Smooth muscle cell (in vitro differentiated cells): Measurements from ENCODE around the gene CACHD1. TPM values are rescaled to one million over a fixed set of nuclear protein-coding genes. Genes with fewer than 3 reads are reported as not detected.

Experiments used
- DNase-seq: peaks from one replicate; lab custom pipeline; 2025; ENCODE audit not compliant: unreplicated experiment; lab: John Stamatoyannopoulos, UW
- H2AFZ ChIP-seq: fragments of 200-600 bp; sonication (generic); 2 replicates; pipeline ENCODE4 v1.6.0; 2016; ENCODE audit warnings: antibody characterized with exemption, low read depth, mild to moderate bottlenecking
- H3F3A ChIP-seq: fragments of 200-600 bp; sonication (generic); 2 replicates; pipeline ENCODE4 v1.6.0; 2017; ENCODE audit warnings: antibody characterized with exemption, low read depth
- H3K27ac ChIP-seq: fragments of 200-600 bp; sonication (generic); 2 replicates; pipeline ENCODE4 v1.5.1; 2016; ENCODE audit warnings: low read depth, mild to moderate bottlenecking
- H3K27me3 ChIP-seq: fragments of 200-600 bp; sonication (generic); 2 replicates; pipeline ENCODE4 v1.6.1; 2016; ENCODE audit warnings: low read depth, mild to moderate bottlenecking
- H3K36me3 ChIP-seq: fragments of 200-600 bp; sonication (generic); 2 replicates; pipeline ENCODE4 v1.5.1; 2016; ENCODE audit warnings: low read depth
- H3K4me1 ChIP-seq: fragments of 200-600 bp; sonication (generic); 2 replicates; pipeline ENCODE4 v1.5.1; 2016; ENCODE audit warnings: low read depth
- H3K4me2 ChIP-seq: fragments of 200-600 bp; sonication (generic); 2 replicates; pipeline ENCODE4 v1.6.0; 2016; ENCODE audit warnings: mild to moderate bottlenecking
- H3K4me3 ChIP-seq: fragments of 200-600 bp; sonication (generic); 2 replicates; pipeline ENCODE4 v1.5.1; 2016; ENCODE audit warnings: mild to moderate bottlenecking
- H3K79me2 ChIP-seq: fragments of 200-600 bp; sonication (generic); 2 replicates; pipeline ENCODE4 v1.6.0; 2016; ENCODE audit warnings: low read depth, mild to moderate bottlenecking
- H3K9ac ChIP-seq: fragments of 200-600 bp; sonication (generic); 2 replicates; pipeline ENCODE4 v1.6.0; 2016; ENCODE audit warnings: low read depth
- H3K9me3 ChIP-seq: fragments of 200-600 bp; sonication (generic); replicated peaks from 2 replicates; pipeline ENCODE4 v1.5.1; 2016; ENCODE audit warnings: low read depth
- H4K20me1 ChIP-seq: fragments of 200-600 bp; sonication (generic); 2 replicates; pipeline ENCODE4 v1.6.0; 2016; ENCODE audit warnings: low read depth
- CTCF ChIP-seq: fragments of 200-600 bp; sonication (generic); IDR thresholded peaks from 2 replicates; pipeline ENCODE4 v1.5.1; 2017; ENCODE audit warnings: borderline replicate concordance, mild to moderate bottlenecking, antibody characterized with exemption; ENCODE audit not compliant: insufficient read depth, poor library complexity, severe bottlenecking
- WGBS: methylation state at CpG from one replicate; pipeline ENCODE4 v1.1.7; 2016; ENCODE audit warnings: low lambda C conversion rate; 5-methylcytosine and 5-hydroxymethylcytosine counted together
- polyA plus RNA-seq: library from polyadenylated mRNA; unstranded; fragments of >200 nt; fragmentation: Nextera tagmentation; extraction: Ambion mirVana; gene quantifications from 2 replicates; pipeline ENCODE4 v1.2.1, GENCODE V29; 2016
- total RNA-seq: library from RNA; depleted of rRNA; stranded (reverse); fragments of >200 nt; gene quantifications from 2 replicates; pipeline ENCODE4 v1.2.3, GENCODE V29; 2014

CACHD1 gene
- total RNA-seq (19.2 and 20.8 TPM in 2 replicates), polyA plus RNA-seq (12.8 and 12.9 TPM in 2 replicates)

DNA sequence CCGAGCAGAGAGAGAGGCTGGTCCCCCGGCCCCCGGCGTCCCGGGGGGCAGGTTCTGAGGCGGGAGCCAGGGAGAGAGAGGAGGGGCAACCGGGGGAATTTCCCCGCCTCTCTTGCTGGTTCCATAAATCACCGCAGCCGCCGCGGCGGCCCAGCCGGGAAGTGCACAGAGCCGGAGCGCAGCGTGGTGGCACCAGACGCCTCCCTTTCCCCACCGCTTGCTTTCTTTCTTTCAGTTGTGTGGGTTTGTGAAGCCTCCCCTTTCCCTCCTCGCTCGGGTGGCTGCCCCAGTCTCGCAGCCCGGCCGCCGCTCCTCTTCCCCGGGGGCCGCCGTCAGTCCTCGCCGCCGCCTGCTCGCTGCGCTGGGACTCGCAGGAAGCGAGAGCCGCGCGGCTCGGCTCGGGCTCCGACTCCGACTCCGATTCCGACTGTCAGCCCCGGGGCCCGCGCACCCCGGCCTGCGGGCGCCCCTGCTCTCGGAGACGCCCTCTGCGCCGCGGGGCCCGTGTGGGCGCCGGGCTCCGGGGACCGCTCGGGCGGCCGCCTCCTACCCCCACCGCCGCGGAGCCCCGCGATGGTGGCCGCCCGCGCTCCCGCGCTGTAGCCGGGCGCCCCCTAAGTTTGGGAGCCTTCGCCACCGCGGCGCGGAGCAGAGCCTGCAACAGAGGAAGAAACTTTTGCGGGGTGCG, at the start of gene CACHD1:
TSS of gene CACHD1 (plus strand) at position 153 of the 688 bp plus-strand sequence. CDS start 616 bp downstream, outside the sequence.
- peaks cover 6% of the 10 kb centered on the region for H4K20me1 ChIP-seq
- H3K27me3 ChIP-seq = peaks cover 8% of the 10 kb centered on the region
- H3K9me3 ChIP-seq = no peaks in the 10 kb centered on the region
- TF ChIP-seq CTCF = no peak
- no peaks in the 10 kb centered on the region for H3K36me3 ChIP-seq
- H3K27ac ChIP-seq = peak within 1 kb of the TSS; percentile 71
- peak; percentile 45 for DNase-seq
- H3F3A ChIP-seq = no peaks in the 10 kb centered on the region
- H3K9ac ChIP-seq = peak within 1 kb of the TSS; percentile 79
- H3K4me2 ChIP-seq = peak within 1 kb of the TSS; percentile 83
- H2AFZ ChIP-seq = peak within 1 kb of the TSS; percentile 49
- peaks cover 28% of the 10 kb centered on the region for H3K4me1 ChIP-seq
- H3K79me2 ChIP-seq = peaks cover 34% of the 10 kb centered on the region
- peak within 1 kb of the TSS; percentile 93 for H3K4me3 ChIP-seq
- 1% methylated on average over 58 of the region's 82 CpGs for WGBS

GRCh38 chr1:64421377-64421776, 48.6 kb upstream of the CACHD1 start:
- no peaks in the 10 kb centered on the region for H3K27me3 ChIP-seq
- no peaks in the 10 kb centered on the region for H3K4me1 ChIP-seq
- no peaks in the 10 kb centered on the region for H4K20me1 ChIP-seq
- no peak overlapping the region for H2AFZ ChIP-seq
- H3K79me2 ChIP-seq = no peaks in the 10 kb centered on the region
- H3K27ac ChIP-seq = no peak overlapping the region
- DNase-seq = no peak
- 73% methylated on average over 4 of the region's 4 CpGs for WGBS
- no peak overlapping the region for H3K9ac ChIP-seq
- H3K4me3 ChIP-seq = no peak overlapping the region
- H3K9me3 ChIP-seq = no peaks in the 10 kb centered on the region
- no peak overlapping the region for H3K4me2 ChIP-seq
- TF ChIP-seq CTCF = no peak
- no peaks in the 10 kb centered on the region for H3K36me3 ChIP-seq
- no peaks in the 10 kb centered on the region for H3F3A ChIP-seq

- no peaks in the 10 kb centered on the region for H3F3A ChIP-seq
- TF ChIP-seq CTCF = no peak
- H3K79me2 ChIP-seq = no peaks in the 10 kb centered on the region
- H4K20me1 ChIP-seq = no peaks in the 10 kb centered on the region
- WGBS = 45% methylated on average over 4 of the region's 4 CpGs
- H3K27ac ChIP-seq = no peak overlapping the region
- no peak overlapping the region for H3K9ac ChIP-seq
- DNase-seq = no peak
- no peaks in the 10 kb centered on the region for H3K36me3 ChIP-seq
- H3K27me3 ChIP-seq = no peaks in the 10 kb centered on the region
- no peak overlapping the region for H3K4me3 ChIP-seq
- H3K9me3 ChIP-seq = no peaks in the 10 kb centered on the region
- no peak overlapping the region for H2AFZ ChIP-seq
- H3K4me1 ChIP-seq = no peaks in the 10 kb centered on the region
- no peak overlapping the region for H3K4me2 ChIP-seq
These were observed 46.4 kb upstream of the CACHD1 start for GRCh38 chr1:64423526-64423925.

- H3K4me2 ChIP-seq = no peak overlapping the region
- H2AFZ ChIP-seq = no peak overlapping the region
- H3F3A ChIP-seq = no peaks in the 10 kb centered on the region
- WGBS = 100% methylated on average over 1 of the region's 1 CpG
- no peak for TF ChIP-seq CTCF
- no peak overlapping the region for H3K4me3 ChIP-seq
- no peaks in the 10 kb centered on the region for H3K79me2 ChIP-seq
- no peaks in the 10 kb centered on the region for H3K36me3 ChIP-seq
- no peak overlapping the region for H3K27ac ChIP-seq
- no peaks in the 10 kb centered on the region for H3K9me3 ChIP-seq
- no peaks in the 10 kb centered on the region for H3K27me3 ChIP-seq
- H3K4me1 ChIP-seq = no peaks in the 10 kb centered on the region
- no peaks in the 10 kb centered on the region for H4K20me1 ChIP-seq
- DNase-seq = no peak
- no peak overlapping the region for H3K9ac ChIP-seq
These were observed 45.5 kb upstream of the CACHD1 start for GRCh38 chr1:64424412-64424811.
